Stimulated activated CD8-positive, alpha-beta memory T cell treated with anti-CD3 and anti-CD28 coated beads, Interleukin-2, amount 100 ng/mL, for 48 hours (primary cell): ENCODE results near the gene RAB33A.

Experiments
- DNase-seq, 2 donors: peaks; one replicate each; pipeline ENCODE4 v3.0.0-alpha.2; 2020; ENCODE audit warnings: low read depth in 2 of 2

The RAB33A gene

DNA sequence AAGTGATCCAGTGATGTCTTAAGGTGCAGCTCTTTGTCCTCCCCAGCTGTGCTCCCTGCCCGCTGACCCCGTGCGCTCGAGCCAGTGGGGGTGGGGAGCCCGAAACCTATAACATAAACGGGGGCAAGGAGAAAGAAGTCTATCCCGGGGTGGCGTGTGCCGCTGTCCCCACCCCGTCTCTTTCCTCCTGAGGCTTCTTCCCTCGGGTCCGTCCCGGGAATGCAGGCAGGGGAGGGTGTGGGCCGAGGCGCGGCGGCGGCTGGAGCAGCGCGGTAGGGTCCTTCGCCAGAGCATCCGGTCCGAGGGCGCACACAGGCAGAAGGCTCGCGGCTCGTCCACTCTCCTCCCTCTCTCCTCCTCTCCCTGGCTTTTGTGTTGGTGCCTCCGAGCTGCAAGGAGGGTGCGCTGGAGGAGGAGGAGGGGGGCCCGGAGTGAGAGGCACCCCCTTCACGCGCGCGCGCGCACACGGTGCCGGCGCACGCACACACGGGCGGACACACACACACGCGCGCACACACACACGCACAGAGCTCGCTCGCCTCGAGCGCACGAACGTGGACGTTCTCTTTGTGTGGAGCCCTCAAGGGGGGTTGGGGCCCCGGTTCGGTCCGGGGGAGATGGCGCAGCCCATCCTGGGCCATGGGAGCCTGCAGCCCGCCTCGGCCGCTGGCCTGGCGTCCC, at the start of gene RAB33A:
Gene RAB33A (plus strand): TSS at position 517 of the 681 bp plus-strand sequence. CDS start 101 bp downstream, at position 618.
- DNase-seq = peak in 1 of 2 donors; percentile 7

DNA sequence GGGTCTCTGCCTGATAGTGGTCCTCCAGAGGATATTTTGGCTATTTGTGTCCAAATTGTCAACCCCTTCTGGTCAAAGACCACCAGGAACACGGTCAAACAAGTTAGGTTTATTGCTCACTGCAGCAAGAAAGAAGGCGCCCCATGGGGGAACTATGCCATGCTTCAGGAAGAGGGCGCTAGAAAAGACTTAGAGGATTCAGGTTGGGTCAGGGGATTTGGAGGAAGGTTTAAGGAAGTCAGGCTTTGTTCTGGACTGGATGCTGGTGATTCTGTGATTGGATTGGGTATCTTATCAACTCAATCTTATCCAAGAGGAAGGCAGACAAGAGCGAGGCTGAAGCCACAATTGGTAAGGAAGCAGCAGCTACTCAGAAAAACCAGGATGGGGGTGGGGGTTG, 47.2 kb upstream of the RAB33A start:
- DNase-seq = no peak

DNA sequence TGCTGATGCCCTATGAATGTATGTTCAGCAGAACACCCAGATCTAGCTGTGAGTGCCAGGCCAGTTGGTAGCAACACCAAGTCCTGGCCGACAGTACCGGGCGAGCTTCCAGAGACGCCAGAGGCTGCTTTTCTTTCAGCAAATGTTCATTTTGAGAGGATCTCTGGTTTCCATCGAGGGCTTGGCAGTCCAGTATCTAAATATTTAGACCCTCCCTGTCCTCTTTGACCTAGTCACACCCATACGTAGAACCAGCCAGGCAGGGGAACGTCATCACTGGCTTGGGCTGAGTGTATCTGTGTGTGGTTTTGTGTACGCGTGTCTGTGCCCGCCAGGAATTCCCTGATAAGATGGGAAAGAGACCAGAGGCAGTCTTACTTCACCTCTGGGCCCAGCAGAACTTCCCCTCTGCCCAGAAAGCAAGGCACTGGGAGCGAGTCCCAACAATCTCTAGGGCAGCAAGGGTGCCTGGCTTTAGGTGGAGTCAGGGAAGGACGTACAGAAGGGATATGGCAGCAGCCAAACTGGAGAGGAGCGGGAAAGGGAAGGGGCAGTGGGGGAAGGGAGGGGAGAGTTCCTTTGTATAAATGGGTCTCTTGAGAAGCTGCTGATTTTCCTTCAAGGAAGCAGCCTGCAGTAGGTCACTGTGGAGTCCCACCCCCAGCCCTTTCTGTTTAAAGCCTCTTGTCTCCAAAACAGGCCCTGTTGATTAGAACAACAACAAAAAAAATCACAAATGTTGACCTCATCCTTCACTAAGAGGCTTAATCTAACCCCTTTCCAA, 46.5 kb upstream of the RAB33A start:
- no peak for DNase-seq

DNA sequence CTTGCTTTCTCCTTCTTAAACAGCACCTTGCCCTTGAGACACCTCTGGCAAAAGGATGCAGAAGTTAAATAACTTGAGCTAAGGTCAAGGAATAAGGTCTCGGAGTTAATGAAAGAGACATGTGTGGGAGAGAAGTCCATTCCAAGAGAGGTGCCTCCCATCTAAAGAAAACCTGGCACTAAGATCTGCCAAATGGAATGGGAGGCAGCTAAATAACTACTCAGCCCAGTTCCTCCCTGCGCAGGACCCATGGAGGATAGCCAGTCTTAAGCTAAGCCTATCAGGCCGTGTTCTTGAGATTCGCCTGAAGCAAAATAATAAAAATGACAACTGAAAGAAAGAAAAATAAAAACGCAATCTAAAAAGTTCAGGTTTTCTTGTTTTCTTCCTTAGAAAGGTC, 40.8 kb upstream of the RAB33A start:
- DNase-seq = no peak

DNA sequence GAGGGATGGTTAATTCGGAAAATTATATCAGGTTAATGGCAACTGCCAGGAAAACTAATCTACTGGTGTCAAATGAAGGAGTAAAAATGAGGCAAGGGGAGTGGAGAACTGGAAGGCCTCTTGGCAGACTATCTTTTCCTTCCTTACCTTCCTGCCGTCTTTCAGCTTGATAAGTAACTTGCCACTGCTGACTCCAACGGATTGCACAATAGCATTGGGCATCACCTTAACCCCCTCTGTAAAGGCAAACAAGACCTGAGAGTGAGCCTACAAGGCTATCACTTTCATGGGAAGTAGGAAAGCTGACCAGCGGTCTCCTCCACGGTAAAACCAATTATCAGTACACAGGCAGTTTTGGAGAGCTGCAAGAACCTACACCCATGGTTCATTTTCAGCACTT, 35.3 kb upstream of the RAB33A start:
- no peak for DNase-seq

DNA sequence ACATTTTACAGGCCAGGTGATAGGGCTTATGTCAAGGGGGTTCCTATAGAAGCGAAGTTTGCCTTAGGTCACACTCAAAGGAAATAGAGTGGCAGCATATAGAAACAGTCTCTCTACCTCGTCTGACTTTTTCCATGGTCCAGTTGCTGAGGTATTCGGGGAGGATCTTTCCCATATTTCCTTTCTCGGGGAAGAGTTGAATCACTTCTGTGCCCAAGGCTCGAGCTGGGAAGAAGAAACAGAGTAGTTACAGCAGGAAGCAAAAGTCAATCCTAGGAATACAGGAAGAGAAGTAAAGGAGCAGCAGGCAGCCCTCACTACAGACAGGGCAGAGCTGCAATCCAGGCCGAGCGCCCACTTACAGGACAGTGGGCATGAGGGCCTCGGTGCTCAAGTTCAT, 34.8 kb upstream of the RAB33A start:
- DNase-seq = no peak

DNA sequence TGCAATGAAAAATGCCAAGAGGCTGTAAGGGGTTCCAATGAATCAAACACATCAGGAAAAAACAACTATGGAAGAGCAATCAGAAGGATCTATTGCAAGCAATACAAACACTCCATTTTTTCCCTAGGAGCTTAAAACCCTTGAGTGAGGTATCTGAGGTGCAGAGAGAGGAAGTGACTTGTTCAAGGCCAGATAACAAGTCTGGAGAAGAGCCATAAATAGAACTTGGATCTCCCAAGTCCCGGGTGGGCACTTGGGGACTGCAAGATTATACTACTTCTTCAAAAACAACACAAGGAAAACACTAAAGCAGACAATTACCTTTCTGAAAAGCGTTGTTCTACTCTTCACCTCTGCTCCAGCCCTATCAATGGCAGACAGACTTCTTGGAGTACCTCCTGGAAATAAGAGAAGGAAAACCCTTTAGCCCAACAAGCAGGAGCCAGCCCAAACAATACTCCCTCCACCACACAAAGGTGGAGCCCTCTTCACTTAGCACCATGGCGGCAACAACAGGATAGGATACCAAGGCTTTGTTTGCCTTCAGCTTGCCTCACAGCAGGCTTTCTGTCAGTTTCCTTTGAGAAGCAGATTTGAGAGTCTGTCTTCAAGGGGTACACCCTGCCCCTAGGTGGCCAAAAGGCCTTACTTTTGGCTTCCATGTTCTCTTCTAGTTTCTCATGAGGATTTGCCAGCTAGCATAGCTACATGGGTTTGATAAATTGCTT, 32.1 kb upstream of the RAB33A start:
- DNase-seq = no peak

DNA sequence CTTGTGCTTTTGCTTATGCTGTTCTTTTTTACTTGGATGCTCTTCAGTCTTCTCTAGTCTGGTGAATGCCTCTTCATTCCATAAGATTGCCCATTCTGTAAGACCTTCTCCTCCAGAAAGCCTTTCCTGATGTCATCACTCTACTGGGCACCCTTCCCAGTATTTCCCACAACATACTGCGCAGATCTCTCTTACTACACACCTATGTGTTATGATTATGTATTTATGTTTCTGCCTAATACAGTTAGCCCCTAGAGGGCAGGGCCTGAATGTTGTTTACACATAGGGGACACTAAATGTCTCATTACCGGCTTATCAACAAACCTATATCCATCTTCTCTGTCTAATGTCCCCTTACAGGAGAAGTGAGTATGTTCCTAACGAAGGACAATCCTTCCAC, 27.3 kb upstream of the RAB33A start:
- DNase-seq = no peak

DNA sequence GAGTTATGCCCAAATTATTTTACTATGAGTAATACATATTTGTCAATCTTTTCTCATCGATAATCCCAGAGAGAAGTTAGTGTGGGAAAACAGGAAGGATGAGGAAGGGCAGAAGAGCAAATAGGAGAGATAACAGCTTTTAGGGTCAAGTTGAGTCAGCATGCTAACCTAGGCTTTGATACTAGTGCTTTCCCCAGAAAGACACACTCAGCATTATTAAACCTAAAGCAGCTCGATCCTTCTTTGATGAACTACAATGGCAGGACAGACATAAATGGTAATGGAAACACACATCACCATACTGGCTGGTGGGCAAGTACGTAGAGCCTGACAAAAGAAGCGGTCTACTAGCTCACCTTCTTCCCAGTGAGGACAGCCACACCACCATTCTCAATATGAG, 26.6 kb upstream of the RAB33A start:
- no peak for DNase-seq

DNA sequence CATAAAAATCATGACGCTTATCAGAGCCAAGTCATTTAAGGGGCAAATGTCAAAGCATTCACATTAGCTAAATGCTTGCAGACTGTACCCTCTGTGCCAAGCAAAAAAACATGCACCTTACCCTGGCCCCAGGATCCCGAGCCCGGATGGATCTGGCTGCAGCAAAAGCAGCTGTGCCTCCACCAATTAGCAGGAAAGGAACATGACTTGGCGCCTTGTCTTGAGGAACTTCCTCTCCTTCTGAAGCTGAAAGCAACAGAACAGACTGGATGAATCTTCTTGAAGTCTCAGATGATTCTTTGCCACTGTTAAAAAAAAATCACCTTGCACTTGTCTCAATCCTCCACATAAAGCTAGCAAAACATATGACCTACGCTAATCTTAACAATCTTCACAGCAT, 24.1 kb upstream of the RAB33A start:
- DNase-seq = no peak

DNA sequence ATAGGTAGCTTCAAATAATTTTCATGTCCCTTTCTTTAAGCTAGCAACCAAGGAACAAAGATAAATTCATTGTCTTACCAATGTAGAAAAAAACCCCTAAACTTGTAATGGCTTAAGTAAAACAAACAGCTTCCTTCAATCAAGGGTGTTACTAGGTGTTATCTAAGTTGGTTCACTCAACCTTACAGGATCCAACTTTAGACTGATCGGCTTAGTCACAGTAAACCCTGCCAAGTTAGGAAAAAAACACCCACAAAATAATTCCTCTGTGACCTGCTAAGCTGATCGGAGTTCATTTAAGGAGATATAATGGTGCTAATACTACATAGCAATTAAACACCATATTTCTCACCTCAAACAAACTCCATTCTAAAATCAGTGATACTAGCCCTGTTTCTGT, 16.2 kb upstream of the RAB33A start:
- no peak for DNase-seq

DNA sequence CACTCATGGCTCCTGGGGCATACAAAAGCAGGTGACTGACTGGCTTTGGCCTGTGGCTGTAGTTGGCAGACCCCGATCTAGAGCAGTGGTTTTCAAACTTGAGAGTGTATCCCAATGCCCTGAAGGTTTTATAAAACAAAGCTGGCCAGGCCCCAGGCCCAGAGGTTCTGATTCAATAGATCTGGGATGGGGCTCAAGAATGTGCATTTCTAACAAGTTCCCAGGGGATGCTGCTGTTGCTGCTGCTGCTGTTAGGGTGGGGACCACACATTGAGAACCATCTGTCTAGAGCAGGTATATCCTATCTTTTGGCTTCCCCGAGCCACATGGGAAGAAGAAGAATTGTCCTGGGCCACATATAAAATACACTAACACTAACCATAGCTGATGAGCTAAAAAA, 13.5 kb upstream of the RAB33A start:
- DNase-seq = no peak

DNA sequence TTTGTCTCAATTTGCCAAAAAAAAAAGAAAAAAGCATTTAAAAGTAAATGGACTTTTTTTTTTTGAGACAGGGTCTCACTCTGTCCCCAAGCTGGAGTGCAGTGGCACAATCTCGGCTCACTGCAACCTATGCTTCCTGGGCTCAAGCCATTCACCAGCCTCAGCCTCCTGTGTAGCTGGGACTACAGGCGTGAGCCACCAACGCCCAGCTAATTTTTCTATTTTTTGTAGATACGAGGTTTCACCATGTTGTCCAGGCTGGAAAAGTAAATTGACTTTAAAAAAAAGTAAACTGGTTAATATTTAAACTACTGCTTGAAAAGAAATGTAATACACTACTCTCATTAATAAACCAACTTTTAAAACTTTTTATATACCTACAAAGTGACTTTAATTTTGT, 12.0 kb upstream of the RAB33A start:
- DNase-seq = no peak

DNA sequence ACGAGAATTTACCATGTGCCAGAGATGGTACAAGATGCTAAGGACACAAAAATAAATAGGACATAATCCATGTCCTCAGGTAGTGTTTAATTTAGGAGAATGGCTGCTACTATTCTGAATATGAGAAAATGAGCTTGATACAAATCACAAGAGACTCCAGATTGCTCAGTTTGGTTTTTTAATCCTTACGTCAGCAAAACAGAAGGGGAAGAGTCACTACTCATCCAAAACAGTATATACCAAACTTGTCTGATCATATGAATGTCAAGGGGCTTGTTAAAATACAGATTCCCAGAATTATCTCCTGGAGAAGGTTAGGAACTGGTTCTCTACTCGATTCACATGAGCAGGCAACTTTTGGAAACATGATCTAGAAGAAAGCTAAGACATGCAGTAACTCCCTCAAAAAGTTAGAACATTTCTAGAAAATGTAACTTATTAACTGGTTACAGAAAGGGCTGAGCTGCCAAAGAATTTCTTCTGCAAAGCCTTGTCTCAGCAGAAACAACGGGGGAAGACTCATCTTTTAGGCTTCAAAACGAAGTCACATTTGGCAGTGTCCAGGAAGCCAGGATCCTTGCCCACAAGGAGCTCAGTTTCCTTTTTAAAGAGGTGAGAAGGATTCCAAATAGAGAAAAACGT, 9.5 kb upstream of the RAB33A start:
- DNase-seq = no peak

DNA sequence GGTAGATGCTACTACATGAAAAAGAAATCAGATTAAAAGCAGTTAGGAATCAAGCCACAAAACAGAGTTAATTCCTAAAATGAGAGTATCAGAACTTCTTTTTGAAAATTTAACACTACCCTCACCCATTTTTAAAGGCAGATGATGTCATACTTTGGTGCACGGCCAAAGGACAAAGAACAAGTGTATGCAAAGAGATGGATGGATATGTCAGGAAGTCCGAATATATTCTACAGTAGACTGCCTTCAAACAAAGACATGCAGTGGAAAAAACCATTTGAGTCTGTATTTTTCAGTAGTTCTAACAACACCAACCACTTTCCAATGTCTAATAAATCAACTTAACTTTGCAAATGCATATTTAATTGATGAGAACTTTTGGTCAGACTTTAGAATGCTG, 8.4 kb upstream of the RAB33A start:
- DNase-seq = no peak

DNA sequence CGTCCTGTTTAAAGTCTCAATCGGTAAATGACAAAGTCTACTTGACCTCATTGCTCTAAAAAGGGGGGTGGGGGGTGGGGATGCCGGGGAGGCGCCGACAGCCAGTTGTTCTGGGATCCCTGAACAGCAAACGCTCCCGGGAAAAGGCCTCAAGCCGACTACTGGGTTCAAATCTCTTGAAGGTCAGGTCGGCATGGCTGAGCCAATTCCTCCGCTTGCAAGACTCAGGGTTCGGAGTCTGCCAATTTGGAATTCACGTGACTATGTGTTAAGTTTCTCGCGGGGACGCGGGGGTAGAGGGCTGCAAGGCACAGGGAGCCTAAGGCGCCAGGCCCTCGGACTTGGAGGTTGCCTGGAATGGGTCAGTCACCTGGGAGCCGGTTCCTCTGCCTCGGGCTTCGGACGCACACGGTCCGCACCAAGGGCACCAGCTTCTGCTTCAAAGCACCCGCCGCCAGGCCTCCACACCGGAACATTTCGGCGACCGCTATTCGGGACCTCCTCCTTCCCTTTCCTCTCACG, 6.5 kb upstream of the RAB33A start:
- no peak for DNase-seq

DNA sequence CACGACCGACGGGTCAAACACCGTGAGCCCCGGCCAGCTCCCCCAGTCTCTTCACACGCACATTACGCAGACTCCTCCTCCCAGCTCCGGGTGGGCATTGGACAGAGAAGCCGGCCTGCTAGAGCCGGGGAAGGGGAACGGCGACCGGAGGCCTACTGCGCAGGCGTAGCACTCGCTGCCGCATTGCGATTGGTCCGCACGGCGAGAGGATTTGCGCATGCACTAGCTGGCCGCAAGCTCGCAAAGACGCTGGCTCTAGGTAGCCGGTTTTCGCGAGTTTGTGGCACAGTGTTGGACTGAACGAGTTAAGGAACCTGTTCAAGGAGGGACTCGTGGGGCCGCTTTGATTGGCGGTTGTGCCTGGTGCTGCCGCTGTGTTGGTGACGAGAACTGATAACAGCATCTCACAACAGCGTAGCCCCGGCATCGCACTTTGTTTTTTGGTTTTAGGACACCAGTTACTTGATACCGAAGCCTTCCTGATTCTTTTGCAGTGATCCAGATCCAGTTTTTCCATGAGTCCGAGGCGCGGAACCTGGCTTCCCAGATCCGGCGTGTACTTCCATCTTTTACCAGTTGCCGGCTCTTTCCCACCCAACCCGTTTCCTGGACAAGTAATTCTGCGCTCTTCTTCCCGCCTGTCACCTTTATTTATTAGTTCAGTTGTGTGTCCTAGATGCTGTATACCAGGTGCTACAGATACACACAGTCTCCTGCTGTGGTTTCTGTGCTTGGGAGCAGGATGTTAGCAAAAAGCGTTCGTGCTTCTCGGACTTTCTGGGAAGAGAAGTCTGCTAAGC, 5.9 kb upstream of the RAB33A start, which contains the start of gene AIFM1:
Gene AIFM1 (minus strand): TSS at position 139 of the 800 bp plus-strand sequence. CDS start 185 bp downstream, outside the sequence.
- DNase-seq = peak; percentile 77 to 85

DNA sequence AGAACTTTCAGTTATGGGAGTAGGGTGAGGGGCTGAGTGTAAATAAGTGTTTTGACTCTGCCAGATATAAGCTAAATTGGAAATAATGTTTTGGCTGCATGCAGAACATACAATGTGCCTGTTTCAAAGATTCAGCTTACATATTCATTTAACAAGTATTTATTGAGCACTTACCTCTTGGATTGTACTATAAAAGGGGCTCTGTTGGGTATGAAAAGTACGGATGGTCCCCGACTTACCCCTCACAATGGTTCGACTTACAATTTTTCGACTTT, 5.3 kb upstream of the RAB33A start:
- DNase-seq = no peak

DNA sequence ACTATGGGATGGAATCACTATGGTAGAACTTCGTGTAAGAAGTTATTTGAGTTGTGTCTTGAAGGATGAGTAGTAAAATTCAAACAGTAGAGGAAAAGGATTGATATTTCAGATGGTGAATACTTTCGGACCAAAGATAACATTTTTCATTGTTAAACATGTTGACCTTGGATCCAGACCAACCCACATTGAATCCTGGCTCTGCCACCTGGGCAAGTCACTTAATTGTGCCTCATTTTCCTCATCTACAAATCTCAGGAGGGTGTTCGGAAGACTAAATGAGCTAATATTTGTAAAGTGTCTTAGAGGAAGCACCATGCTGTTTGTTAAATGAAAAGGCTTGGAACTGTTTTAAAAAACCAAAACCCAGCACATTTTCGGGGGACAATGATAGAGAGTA, 4.7 kb upstream of the RAB33A start:
- no peak for DNase-seq

DNA sequence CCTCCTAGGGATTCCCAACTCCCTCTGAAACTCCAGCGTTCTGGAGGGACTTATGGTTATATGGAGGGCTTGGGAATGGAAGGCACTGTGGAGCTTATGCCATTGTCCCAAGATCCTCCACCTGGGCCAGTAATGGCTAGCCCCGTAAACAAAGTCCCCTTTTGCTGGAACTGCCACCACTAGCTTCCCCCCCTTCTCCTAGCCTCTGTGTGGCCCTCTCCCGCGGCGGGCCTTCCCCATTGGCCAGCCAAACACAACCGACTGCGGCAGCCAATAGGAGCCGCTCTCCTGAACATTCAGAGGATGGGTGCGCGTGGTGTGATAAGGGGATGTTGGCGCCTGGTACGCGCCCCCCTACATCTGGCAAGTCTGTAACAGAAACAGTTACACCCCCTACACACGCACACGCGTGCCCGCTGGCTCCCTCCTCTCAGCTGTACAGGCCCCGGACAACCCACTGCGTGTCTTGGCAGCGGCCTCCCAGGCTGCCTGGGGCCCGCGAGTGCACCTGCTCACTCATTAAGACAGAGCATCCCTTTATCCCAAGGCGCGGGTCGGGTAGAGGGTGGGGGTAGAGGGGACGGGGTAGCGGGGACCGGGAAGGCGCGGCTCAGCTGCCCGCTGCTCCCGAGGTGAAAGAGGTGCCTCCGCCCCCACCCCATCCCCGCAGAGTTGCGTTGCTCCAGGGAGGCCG, 863 bp upstream of the RAB33A start:
- peak; percentile 46 to 54 for DNase-seq
